ENCODE measurements around the gene EYA2. TPM values are rescaled to one million over a fixed set of nuclear protein-coding genes. Genes with fewer than 3 reads are reported as not detected.

EYA2 gene
- total RNA-seq, 1 donor from 2014 or later, result 8.1 TPM

GRCh38 chr20:46963758-46964617 lies 69.3 kb downstream of the EYA2 start:
- H3K27me3 Mint-ChIP-seq, result no peaks in the 10 kb centered on the region
- no peaks in the 10 kb centered on the region for H3K9me3 Mint-ChIP-seq
- no peak overlapping the region for H3K4me3 Mint-ChIP-seq
- DNase-seq (ENCODE audit: extremely low spot score, unreplicated experiment), result no peak
- no peak for TF ChIP-seq CTCF (conservative IDR thresholded peaks at IDR 0.05)
- H3K4me1 Mint-ChIP-seq (ENCODE audit: unreplicated experiment), result peaks cover 30% of the 10 kb centered on the region
- H3K27ac Mint-ChIP-seq, result peak overlapping the region; percentile 44
- no peaks in the 10 kb centered on the region for H3K36me3 Mint-ChIP-seq

- Mint-ChIP-seq H3K9me3 (no peaks in the 10 kb centered on the region), H3K4me3 (no peak overlapping the region), H3K36me3 (no peaks in the 10 kb centered on the region), H3K4me1 (ENCODE audit: unreplicated experiment) (peaks cover 24% of the 10 kb centered on the region), H3K27ac (peak overlapping the region; percentile 44), H3K27me3 (no peaks in the 10 kb centered on the region)
- TF ChIP-seq CTCF (conservative IDR thresholded peaks at IDR 0.05), result no peak
- no peak for DNase-seq (ENCODE audit: extremely low spot score, unreplicated experiment)
Measured at GRCh38 chr20:46964618-46965455, 70.2 kb downstream of the EYA2 start.

GRCh38 chr20:46965477-46965876 lies 70.8 kb downstream of the EYA2 start:
- Mint-ChIP-seq H3K36me3 (no peaks in the 10 kb centered on the region), H3K27me3 (no peaks in the 10 kb centered on the region), H3K4me1 (ENCODE audit: unreplicated experiment) (peaks cover 18% of the 10 kb centered on the region), H3K4me3 (no peak overlapping the region), H3K9me3 (no peaks in the 10 kb centered on the region), H3K27ac (no peak overlapping the region)
- no peak for DNase-seq (ENCODE audit: extremely low spot score, unreplicated experiment)
- TF ChIP-seq CTCF (conservative IDR thresholded peaks at IDR 0.05), result no peak

GRCh38 chr20:46967646-46968045 lies 73.0 kb downstream of the EYA2 start:
- Mint-ChIP-seq H3K36me3 (no peaks in the 10 kb centered on the region), H3K27me3 (no peaks in the 10 kb centered on the region), H3K9me3 (no peaks in the 10 kb centered on the region), H3K4me1 (ENCODE audit: unreplicated experiment) (peaks cover 24% of the 10 kb centered on the region), H3K27ac (no peak overlapping the region), H3K4me3 (no peak overlapping the region)
- no peak for TF ChIP-seq CTCF (conservative IDR thresholded peaks at IDR 0.05)
- DNase-seq (ENCODE audit: extremely low spot score, unreplicated experiment), result no peak

GRCh38 chr20:46970937-46971630 lies 76.4 kb downstream of the EYA2 start:
- TF ChIP-seq CTCF (conservative IDR thresholded peaks at IDR 0.05), result no peak
- Mint-ChIP-seq H3K27ac (peak overlapping the region; percentile 19), H3K4me1 (ENCODE audit: unreplicated experiment) (peaks cover 9% of the 10 kb centered on the region), H3K4me3 (peak overlapping the region; percentile 17), H3K27me3 (no peaks in the 10 kb centered on the region), H3K36me3 (no peaks in the 10 kb centered on the region), H3K9me3 (no peaks in the 10 kb centered on the region)
- DNase-seq (ENCODE audit: extremely low spot score, unreplicated experiment), result no peak

Data from type B pancreatic cell (in vitro differentiated cells).